Brain pericyte (primary cell): ENCODE measurements around the gene ARHGAP44.

ENCODE experiments used
- DNase-seq: peaks from one replicate; pipeline ENCODE4 v3.0.0-alpha.2; 2012; ENCODE audit warnings: low read depth, low spot score

ARHGAP44 gene

DNA sequence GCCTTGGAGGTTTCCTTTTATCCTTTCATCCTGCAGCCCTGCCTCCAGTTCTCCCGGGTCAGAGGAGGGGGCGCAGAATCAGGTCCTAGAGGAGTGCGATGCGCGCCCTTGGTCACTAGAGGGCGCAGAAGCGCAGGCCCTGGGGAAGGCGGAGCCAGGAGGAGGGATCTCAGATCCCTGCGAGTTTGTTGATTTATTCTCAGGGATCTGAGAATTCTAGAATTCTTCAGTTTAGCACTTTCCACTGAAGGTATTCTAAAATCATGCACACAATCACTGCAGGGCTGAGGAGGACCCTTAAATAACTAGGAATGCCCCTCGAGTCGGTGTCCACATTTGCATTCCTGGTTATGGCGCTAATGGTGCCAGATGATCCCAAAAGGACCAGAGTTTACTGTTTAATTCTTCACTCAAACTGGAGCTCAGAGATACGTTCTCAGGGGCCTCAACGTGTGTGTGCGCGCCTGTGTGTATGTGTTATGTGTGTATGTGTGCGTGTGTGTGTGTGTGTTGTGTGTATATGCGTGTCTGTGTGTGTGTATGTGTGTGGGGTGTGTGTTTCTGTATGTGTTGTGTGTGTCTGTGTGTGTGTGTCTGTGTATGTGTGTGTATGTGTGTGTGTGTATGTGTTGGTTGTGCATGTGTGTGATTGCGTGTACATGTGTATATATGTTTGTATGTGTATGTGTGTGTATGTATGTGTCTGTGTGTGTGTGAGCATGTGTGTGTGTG, 235.4 kb downstream of the ARHGAP44 start:
- peak; percentile 17 for DNase-seq

DNA sequence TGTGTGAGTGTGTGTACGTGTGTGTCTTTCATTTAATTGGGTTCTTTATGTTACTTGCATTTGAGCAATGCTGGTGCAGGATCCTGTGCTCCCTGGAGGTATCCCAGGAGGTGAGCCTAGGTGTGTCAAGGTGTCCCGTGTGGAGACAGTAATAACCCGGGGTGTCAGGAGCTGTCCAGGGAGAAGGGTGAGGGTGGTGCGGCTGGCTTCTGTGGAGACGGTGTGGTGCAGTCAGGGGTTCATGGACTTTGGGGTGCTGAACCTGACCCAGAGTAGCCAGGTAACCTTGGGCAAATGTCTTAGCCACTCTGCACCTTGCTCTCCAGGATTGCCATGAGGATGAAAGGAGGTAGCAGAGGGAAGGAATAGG, 235.9 kb downstream of the ARHGAP44 start:
- DNase-seq, result no peak

DNA sequence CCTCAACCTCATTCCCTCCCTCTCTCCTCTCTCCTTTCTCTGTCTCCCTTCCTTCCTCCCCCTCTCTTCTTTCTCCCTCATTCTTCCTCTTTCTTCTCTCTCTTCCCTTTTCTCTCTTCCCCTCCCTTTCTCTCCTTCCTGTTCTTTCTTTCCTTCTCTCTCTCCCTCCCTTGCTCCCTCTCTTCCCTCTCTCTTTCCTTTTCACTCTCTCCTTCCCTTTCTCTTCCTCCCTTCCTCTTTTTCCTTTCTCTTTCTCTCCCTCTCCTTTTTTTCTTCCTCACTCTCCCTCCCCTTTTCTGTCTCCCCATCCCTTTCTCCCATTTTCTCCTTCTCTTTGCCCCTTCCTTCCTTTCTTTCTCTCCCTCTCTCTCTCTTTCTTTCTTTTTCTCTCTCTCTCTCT, 236.4 kb downstream of the ARHGAP44 start:
- DNase-seq, result no peak

- DNase-seq, result no peak
Observed at GRCh38 chr17:13027246-13027645, 237.9 kb downstream of the ARHGAP44 start.

DNA sequence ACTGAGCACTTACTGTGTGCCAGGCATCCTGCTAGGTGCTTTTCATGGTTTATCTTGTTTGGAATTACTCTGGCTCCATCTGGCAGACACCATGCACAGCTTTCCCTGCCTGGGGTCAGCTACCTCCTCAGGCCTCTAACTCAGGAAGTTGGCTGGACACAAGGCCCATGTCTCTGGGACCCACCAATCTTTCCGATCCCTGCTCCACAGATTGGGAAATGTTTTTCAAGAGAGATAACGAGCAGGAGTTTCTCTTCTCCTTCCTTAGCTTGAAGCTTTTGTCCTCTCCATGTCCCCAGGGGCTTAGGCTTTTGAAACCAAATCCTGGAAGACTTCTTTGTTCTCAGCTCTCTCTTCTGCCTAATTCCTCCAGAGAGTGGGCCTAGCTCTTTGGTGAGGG, 240.0 kb downstream of the ARHGAP44 start:
- no peak for DNase-seq

GRCh38 chr17:13030056-13030455, 240.8 kb downstream of the ARHGAP44 start:
- DNase-seq, result no peak

DNA sequence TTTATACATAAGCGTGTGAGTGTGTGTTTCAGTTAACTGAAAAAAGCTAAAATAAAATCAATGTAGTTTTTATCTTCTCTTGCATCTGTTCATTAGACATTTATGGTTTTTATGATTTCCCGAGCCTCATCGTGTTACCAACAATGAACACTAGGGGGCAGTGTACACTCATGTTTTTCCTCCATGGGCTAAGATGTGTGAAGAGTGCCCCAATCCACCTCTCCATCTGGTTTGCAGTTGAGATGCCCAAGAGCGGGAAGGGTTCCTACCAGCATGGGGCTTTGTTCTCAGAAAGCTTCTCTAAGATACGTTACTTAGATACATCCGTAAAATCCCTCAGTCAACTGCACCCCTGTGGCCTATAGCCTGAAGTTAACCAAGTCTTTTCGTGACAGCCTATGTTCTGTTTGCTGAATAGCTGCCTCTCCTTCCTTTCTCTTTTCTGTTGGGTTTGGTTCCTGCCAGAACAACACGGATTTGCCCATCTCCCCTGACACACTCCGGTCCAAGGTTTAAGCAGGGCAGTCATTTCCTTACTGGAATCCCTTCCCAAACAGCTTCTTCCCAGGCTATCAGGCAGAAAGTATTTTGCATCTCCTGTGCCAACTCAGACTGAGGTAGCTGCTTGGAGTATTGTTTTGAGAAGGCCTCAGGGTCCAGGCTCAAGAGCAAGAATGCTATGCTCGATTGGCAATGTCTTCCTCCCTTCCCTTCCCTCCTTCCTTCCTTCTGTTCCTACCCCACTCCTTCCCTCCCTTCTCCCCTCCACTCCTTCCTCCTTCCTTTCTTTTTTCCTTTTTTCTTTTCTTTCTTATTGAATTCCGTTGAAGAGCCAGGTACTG, 241.4 kb downstream of the ARHGAP44 start:
- DNase-seq, result no peak

GRCh38 chr17:13031718-13032350, 242.5 kb downstream of the ARHGAP44 start:
- no peak for DNase-seq

DNA sequence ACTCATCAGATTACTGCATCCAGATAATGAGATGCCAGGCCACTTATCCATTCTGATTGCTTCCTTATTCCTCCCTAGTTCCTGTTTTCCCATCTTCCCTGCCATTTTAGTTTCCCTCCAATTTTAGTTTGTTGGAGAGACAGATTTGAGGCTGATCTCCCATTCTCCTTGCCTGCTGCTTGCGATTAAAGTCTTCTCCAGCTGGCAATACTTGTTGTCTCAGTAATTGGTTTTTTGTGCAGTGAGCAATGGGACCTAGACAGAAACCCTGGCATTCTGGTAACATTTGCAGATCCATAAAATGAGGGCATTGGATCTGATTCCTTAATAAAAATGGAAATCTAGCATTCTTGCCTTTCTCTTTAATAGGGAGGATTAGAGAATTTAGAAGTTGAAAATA, 246.1 kb downstream of the ARHGAP44 start:
- no peak for DNase-seq

GRCh38 chr17:13036751-13037150, 247.5 kb downstream of the ARHGAP44 start:
- DNase-seq, result no peak

DNA sequence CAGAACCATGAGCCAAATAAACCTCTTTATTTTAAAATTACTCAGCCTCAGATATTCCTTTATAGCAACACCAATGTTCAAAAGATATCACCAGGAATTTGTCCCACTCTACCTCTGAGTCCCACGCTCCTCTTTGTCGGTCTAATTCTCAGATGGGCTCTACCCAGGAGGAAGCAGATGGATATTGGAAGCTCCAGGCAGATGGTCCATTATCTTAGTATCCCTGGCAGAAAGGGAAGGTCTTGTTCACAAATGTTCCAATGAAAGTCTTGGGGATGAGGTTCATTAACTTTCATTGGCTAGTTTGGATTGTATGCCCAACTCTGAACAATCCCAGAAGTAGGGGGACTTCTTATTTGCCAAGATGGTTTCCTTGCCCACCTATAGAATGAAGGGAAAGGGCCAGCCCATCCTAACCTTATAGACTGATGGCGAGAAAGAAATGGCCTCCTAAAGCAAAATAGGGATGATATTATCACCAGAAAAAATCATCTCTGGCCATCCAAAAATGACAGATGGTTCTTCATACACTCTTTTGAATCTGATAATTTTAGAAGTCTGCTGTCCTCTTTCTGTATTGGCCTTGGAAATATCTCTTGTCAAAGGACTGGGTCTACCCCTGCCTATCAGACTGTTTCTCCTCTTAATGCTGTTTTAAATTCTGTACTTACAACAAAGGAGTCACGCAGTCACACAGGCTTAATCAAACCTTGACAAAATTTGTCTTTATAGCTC, 249.8 kb downstream of the ARHGAP44 start:
- DNase-seq, result no peak
